Body of pancreas (tissue), 4 donors: ENCODE results near the gene ELP4. TPM values are rescaled to one million over a fixed set of nuclear protein-coding genes. Genes with fewer than 3 reads are reported as not detected.

Source experiments
- ATAC-seq: fragments of 150-250 bp; one replicate; pipeline ENCODE4 v1.9.1; 2016
- DNase-seq, 4 donors: peaks; one replicate each; pipeline ENCODE4 v3.0.0-alpha.2; 2019
- H3K27ac ChIP-seq, 4 donors: fragments of 200-600 bp; sonication (generic); 1 replicate in 3 of 4; 2 replicates in 1 of 4; pipeline versions ENCODE4 v1.5.1 to v1.6.1; 2016 to 2019; ENCODE audit warnings: mild to moderate bottlenecking in 1 of 4, mixed read lengths in 1 of 4, moderate library complexity in 1 of 4
- H3K27me3 ChIP-seq, 2 donors: fragments of 200-600 bp; sonication (generic); one replicate each; pipeline ENCODE4 v1.6.0; 2016; ENCODE audit warnings: mild to moderate bottlenecking in 1 of 2
- H3K36me3 ChIP-seq, 2 donors: fragments of 200-600 bp; sonication (generic); replicated peaks in 1 of 2; 2 replicates each; pipeline ENCODE4 v1.5.1; 2016; ENCODE audit warnings: low read depth in 2 of 2; ENCODE audit not compliant: insufficient read depth in 1 of 2
- H3K4me1 ChIP-seq: fragments of 200-600 bp; sonication (generic); one replicate; pipeline ENCODE4 v1.6.0; 2016
- H3K4me3 ChIP-seq, 2 donors: fragments of 200-600 bp; sonication (generic); 1 replicate in 1 of 2; 2 replicates in 1 of 2; pipeline ENCODE4 v1.5.1; 2016 to 2019
- H3K9me3 ChIP-seq, 3 donors: fragments of 200-600 bp; sonication (generic); 1 replicate in 2 of 3; 2 replicates in 1 of 3; pipeline ENCODE4 v1.5.1; 2016
- POLR2A ChIP-seq, 3 donors: fragments of 450-650 bp; IDR thresholded peaks; one replicate each; pipeline ENCODE4 v1.6.1; 2016; ENCODE audit warnings: antibody characterized with exemption in 3 of 3, mild to moderate bottlenecking in 2 of 3
- WGBS, 2 donors: methylation state at CpG; one replicate each; pipeline ENCODE4 v1.1.5; 2017; 5-methylcytosine and 5-hydroxymethylcytosine counted together
- intact Hi-C: fragments of 100-400 bp; cut with DNase I; formaldehyde crosslinking; loops from one replicate; pipeline ENCODE4 v1.15.1; 2023
- total RNA-seq, 2 donors: library from RNA; depleted of rRNA; stranded (reverse); fragments of >200 nt; gene quantifications; one replicate each; pipeline ENCODE4 v1.1.0, GENCODE V29; 2016
- TF ChIP-seq, protein P1 (sequence below), 7 experiments: fragments of 450-650 bp in 4 of 7; fragments of 200-600 bp in 3 of 7; sonication (generic) in 3 of 7; IDR thresholded peaks; one replicate each; pipeline ENCODE4 v1.5.1; 2016 to 2019; ENCODE audit warnings: antibody characterized with exemption in 7 of 7

ELP4 gene, protein sequence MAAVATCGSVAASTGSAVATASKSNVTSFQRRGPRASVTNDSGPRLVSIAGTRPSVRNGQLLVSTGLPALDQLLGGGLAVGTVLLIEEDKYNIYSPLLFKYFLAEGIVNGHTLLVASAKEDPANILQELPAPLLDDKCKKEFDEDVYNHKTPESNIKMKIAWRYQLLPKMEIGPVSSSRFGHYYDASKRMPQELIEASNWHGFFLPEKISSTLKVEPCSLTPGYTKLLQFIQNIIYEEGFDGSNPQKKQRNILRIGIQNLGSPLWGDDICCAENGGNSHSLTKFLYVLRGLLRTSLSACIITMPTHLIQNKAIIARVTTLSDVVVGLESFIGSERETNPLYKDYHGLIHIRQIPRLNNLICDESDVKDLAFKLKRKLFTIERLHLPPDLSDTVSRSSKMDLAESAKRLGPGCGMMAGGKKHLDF
- total RNA-seq: 10 to 100 TPM; 20.2 to 33.3 TPM

DNA sequence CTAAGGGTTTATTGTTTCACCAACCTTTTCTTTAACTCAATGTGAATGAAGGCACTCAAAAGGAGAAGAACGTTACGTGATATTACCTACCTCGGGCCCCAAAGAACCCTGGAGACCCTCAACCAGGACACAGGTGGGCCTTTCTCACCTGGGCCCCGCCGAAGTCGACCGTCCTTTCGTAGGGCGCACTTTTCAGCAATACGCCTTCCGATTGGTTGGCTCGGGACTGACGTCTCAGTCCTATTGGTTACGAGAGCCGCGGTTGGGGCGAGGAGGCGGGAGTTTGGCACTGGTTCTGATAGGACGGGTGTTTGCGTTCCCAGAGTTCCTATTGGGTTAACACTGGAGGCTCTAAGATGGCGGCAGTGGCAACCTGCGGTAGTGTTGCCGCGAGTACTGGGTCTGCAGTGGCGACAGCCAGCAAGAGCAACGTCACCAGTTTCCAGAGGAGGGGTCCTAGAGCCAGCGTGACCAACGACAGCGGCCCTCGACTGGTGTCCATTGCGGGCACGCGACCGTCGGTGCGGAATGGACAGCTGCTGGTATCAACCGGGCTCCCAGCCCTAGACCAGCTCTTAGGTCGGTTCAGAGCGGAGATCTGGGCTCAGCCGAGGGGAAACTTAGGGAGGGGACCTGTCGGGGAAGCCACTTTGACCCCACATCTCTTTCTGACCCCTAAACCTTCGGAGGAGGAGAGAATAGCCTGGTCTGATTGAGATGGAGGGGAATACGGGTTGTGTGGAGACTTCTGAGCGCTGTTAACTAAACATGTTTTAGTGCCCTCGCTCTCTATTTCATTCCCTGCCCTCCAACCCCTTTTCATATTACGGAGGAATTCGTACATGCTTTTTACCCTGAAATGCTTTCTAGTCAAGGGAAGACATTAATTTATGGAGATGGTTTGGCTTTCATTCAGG lies at the start of gene ELP4, which contains the start of gene IMMP1L:
ELP4 (plus strand) TSS at position 339 of the 917 bp plus-strand sequence; CDS start at position 357, 18 bp downstream.
IMMP1L (minus strand) TSS at position 194 of the 917 bp plus-strand sequence. CDS start 46,346 bp downstream, outside the sequence.
- Histone ChIP-seq H3K27ac (peak within 1 kb of the TSS; percentile 68 to 88 (median 76)), H3K9me3 (no peaks in the 10 kb centered on the region), H3K27me3 (no peaks in the 10 kb centered on the region), H3K36me3 (no peaks in the 10 kb centered on the region), H3K4me3 (peak within 1 kb of the TSS; percentile 57 to 77), H3K4me1 (peaks cover 32% of the 10 kb centered on the region)
- intact Hi-C loops: no loop called here
- WGBS, 2 donors: 0 to 1% methylated on average over 32 to 47 of the region's 47 CpGs
- peak; percentile 76 to 93 (median 86) for TF ChIP-seq POLR2A (IDR thresholded peaks at IDR 0.05)
- TF ChIP-seq, protein P1, sequence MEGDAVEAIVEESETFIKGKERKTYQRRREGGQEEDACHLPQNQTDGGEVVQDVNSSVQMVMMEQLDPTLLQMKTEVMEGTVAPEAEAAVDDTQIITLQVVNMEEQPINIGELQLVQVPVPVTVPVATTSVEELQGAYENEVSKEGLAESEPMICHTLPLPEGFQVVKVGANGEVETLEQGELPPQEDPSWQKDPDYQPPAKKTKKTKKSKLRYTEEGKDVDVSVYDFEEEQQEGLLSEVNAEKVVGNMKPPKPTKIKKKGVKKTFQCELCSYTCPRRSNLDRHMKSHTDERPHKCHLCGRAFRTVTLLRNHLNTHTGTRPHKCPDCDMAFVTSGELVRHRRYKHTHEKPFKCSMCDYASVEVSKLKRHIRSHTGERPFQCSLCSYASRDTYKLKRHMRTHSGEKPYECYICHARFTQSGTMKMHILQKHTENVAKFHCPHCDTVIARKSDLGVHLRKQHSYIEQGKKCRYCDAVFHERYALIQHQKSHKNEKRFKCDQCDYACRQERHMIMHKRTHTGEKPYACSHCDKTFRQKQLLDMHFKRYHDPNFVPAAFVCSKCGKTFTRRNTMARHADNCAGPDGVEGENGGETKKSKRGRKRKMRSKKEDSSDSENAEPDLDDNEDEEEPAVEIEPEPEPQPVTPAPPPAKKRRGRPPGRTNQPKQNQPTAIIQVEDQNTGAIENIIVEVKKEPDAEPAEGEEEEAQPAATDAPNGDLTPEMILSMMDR (IDR thresholded peaks at IDR 0.05): no peak
- ATAC-seq (peak; percentile 100), DNase-seq (peak; percentile 97)

DNA sequence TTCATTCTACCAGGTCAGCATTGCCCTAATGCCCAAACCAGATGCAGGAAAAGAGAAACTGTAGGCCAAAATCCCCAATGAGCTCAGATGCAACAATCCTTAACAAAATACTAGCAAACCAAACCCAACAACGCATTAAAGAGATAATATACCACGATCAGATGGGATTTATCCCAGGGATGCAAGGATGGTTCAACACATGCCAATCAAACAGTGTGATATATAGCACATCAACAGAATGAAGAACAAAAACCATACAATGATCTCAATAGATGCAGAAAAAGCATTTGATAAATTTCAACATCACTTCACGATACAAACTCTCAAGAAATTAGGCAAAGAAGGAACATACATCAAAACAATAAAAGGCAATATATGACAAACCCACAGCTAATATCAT lies 45.1 kb upstream of the ELP4 start:
- H3K27ac ChIP-seq: no peak overlapping the region
- TF ChIP-seq, protein P1 (IDR thresholded peaks at IDR 0.05): no peak
- TF ChIP-seq POLR2A (IDR thresholded peaks at IDR 0.05): no peak
- ATAC-seq (no peak), DNase-seq (no peak)
- no peaks in the 10 kb centered on the region for H3K36me3 ChIP-seq
- no peak overlapping the region for H3K4me3 ChIP-seq
- WGBS, 2 donors: 95 to 96% methylated on average over 3 of the region's 3 CpGs
- H3K27me3 ChIP-seq: no peaks in the 10 kb centered on the region
- no peaks in the 10 kb centered on the region for H3K9me3 ChIP-seq
- intact Hi-C loops: no loop called here
- no peaks in the 10 kb centered on the region for H3K4me1 ChIP-seq

DNA sequence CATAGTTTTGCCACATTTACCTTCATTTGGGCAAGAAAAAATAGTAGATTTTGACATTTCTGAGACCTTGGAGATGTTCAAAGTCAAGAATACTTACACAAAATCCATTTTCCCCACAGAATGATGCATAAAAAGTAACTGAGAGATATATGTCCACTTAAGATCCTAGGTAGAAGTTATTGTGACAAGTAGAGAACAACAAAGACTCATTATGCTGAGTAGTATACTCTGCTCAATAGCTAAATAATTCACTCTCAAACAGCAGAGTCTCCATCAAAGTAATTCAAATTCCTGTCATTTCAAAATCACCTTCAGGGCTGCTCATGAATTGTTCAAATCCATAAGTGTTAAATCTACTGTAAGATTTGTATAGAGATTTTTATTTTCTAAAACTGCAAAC lies 35.5 kb upstream of the ELP4 start:
- no peaks in the 10 kb centered on the region for H3K4me1 ChIP-seq
- H3K27ac ChIP-seq: no peak overlapping the region
- no peak for TF ChIP-seq POLR2A (IDR thresholded peaks at IDR 0.05)
- TF ChIP-seq, protein P1 (IDR thresholded peaks at IDR 0.05): no peak
- ATAC-seq: no peak
- H3K9me3 ChIP-seq: no peaks in the 10 kb centered on the region
- no peak overlapping the region for H3K4me3 ChIP-seq
- no peaks in the 10 kb centered on the region for H3K27me3 ChIP-seq
- DNase-seq: no peak
- intact Hi-C loops: no loop called here
- H3K36me3 ChIP-seq: no peaks in the 10 kb centered on the region

DNA sequence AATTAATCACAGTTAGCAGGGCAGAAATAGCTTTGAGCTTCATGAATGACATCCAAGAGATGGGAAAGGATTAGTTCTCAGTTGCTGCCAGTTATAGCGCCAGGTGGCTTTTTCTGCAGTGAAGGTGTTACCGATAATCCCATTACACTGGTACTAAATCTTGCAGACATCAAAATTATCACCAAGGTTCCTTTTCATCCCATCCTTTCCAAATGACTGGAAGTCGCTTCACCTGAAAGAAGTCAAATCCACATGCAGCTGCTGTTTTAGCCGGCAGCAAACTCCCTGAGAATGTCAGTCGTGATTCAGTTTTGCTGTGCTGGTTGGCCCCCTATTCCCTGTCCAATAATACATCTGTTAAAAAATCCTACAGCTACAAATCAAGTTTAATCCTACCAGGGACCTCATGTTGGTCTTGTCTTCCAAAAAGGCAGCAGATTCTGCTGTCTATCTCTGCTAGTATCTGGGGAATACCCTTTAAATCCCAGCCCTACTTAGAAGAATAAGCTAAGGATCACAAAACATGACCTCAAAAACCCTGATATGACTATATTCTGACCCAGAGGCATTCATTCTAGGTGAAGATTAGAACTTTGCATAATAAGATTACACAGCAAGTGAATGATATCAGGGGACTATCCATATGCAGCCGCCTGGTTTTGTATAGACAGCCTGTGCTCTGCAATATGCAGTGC lies 31.9 kb upstream of the ELP4 start:
- ATAC-seq (no peak), DNase-seq (no peak)
- WGBS, 2 donors: 86 to 94% methylated on average over 6 of the region's 6 CpGs
- H3K9me3 ChIP-seq: no peaks in the 10 kb centered on the region
- no peaks in the 10 kb centered on the region for H3K4me1 ChIP-seq
- intact Hi-C loops: no loop called here
- no peak overlapping the region for H3K27ac ChIP-seq
- TF ChIP-seq POLR2A (IDR thresholded peaks at IDR 0.05): no peak
- TF ChIP-seq, protein P1 (IDR thresholded peaks at IDR 0.05): no peak
- H3K27me3 ChIP-seq: no peaks in the 10 kb centered on the region
- no peak overlapping the region for H3K4me3 ChIP-seq
- no peaks in the 10 kb centered on the region for H3K36me3 ChIP-seq
